ENCODE measurements around the gene HSBP1L1. TPM values are rescaled to one million over a fixed set of nuclear protein-coding genes. Genes with fewer than 3 reads are reported as not detected.

HSBP1L1 gene
- total and polyA plus RNA-seq, 9 donors = 7.6 to 26.2 (median 12.3) TPM

- 91 to 95% (median 93%) methylated on average over 25 of the region's 25 CpGs for WGBS, 3 donors
- DNase-seq = peak in 2 of 5 donors; percentile 7 to 12
- TF ChIP-seq POLR2A (IDR thresholded peaks at IDR 0.05) (no peak), EP300 (IDR thresholded peaks at IDR 0.05) (no peak)
- TF ChIP-seq, protein P1, sequence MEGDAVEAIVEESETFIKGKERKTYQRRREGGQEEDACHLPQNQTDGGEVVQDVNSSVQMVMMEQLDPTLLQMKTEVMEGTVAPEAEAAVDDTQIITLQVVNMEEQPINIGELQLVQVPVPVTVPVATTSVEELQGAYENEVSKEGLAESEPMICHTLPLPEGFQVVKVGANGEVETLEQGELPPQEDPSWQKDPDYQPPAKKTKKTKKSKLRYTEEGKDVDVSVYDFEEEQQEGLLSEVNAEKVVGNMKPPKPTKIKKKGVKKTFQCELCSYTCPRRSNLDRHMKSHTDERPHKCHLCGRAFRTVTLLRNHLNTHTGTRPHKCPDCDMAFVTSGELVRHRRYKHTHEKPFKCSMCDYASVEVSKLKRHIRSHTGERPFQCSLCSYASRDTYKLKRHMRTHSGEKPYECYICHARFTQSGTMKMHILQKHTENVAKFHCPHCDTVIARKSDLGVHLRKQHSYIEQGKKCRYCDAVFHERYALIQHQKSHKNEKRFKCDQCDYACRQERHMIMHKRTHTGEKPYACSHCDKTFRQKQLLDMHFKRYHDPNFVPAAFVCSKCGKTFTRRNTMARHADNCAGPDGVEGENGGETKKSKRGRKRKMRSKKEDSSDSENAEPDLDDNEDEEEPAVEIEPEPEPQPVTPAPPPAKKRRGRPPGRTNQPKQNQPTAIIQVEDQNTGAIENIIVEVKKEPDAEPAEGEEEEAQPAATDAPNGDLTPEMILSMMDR (IDR thresholded peaks at IDR 0.05) = no peak
- Histone ChIP-seq H3K27ac (no peak overlapping the region), H3K9me3 (no peaks in the 10 kb centered on the region), H3K27me3 (no peaks in the 10 kb centered on the region), H3K4me1 (ENCODE audit: insufficient read depth) (peaks cover 13% of the 10 kb centered on the region), H3K4me3 (no peak overlapping the region), H3K36me3 (no peaks in the 10 kb centered on the region)
- intact Hi-C loops (cut with DNase I) = loop anchor here in 1 of 4 donors (10.0 kb wide), 1 partner anchor 107 kb away; the partner anchor contains the start of gene RBFA
These were observed 36.6 kb upstream of the HSBP1L1 start for GRCh38 chr18:79927607-79928562.

GRCh38 chr18:79928563-79928960 is 35.9 kb upstream of the HSBP1L1 start:
- intact Hi-C loops (cut with DNase I) = loop anchor here in 1 of 4 donors (10.0 kb wide), 1 partner anchor 106 kb away; the partner anchor contains the start of gene RBFA
- WGBS, 3 donors = 97 to 99% (median 97%) methylated on average over 9 of the region's 9 CpGs
- Histone ChIP-seq H3K4me3 (no peak overlapping the region), H3K27ac (no peak overlapping the region), H3K27me3 (no peaks in the 10 kb centered on the region), H3K9me3 (no peaks in the 10 kb centered on the region), H3K36me3 (no peaks in the 10 kb centered on the region), H3K4me1 (ENCODE audit: insufficient read depth) (peaks cover 13% of the 10 kb centered on the region)
- DNase-seq = peak in 4 of 5 donors; percentile 4 to 24 (median 6)
- TF ChIP-seq, protein P1 (IDR thresholded peaks at IDR 0.05) = no peak
- TF ChIP-seq POLR2A (IDR thresholded peaks at IDR 0.05) (no peak), EP300 (IDR thresholded peaks at IDR 0.05) (no peak)

DNA sequence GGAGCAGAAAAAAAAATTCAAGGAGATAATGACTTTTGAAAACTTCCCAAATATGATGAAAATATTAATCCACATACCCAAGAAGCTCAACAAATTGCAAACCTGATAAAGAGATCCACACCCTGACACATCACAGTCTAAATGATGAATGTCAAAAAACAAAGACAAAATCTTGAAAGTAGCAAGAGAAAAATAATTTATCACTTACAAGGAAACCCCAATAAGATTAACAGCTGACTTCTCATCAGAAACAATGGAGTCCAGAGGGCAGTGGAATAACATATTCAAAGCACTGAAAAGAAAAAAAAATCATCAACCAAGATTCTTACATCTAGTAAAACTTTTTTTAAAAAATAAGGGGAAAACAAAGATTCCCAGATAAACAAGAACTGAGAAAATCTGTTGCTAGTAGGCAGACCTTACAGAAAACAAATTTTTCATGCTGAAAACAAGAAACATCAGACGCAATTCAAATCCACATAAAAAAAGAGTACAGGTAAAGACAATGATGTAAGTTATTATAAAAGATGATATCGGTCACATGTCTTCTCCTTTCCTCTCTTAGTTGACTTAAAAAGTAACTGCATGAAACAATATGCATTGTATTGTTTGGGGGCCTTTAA is 34.3 kb upstream of the HSBP1L1 start:
- no peak for DNase-seq
- Histone ChIP-seq H3K27me3 (no peaks in the 10 kb centered on the region), H3K36me3 (no peaks in the 10 kb centered on the region), H3K27ac (no peak overlapping the region), H3K4me3 (no peak overlapping the region), H3K4me1 (ENCODE audit: insufficient read depth) (peaks cover 4% of the 10 kb centered on the region), H3K9me3 (no peaks in the 10 kb centered on the region)
- 98 to 100% (median 99%) methylated on average over 2 of the region's 2 CpGs for WGBS, 3 donors
- intact Hi-C loops (cut with DNase I) = no loop called here
- TF ChIP-seq, protein P1 (IDR thresholded peaks at IDR 0.05) = no peak
- no peak for TF ChIP-seq EP300 (IDR thresholded peaks at IDR 0.05)
- no peak for TF ChIP-seq POLR2A (IDR thresholded peaks at IDR 0.05)

- Histone ChIP-seq H3K4me3 (no peak overlapping the region), H3K9me3 (no peaks in the 10 kb centered on the region), H3K36me3 (no peaks in the 10 kb centered on the region), H3K27ac (no peak overlapping the region), H3K27me3 (no peaks in the 10 kb centered on the region), H3K4me1 (ENCODE audit: insufficient read depth) (no peaks in the 10 kb centered on the region)
- WGBS, 3 donors = 95 to 99% (median 95%) methylated on average over 2 of the region's 2 CpGs
- TF ChIP-seq, protein P1 (IDR thresholded peaks at IDR 0.05) = no peak
- no peak for TF ChIP-seq EP300 (IDR thresholded peaks at IDR 0.05)
- no peak for TF ChIP-seq POLR2A (IDR thresholded peaks at IDR 0.05)
- no peak for DNase-seq
- intact Hi-C loops (cut with DNase I) = no loop called here
These were observed 33.0 kb upstream of the HSBP1L1 start for GRCh38 chr18:79931475-79931874.
